GM21528 (cell line): Measurements from ENCODE around the gene PI4KA.

Source experiments
- ATAC-seq: cut with Tn5 transposase; IDR thresholded peaks from one replicate; pipeline ENCODE4 v1.9.1; 2021; ENCODE audit warnings: mild to moderate bottlenecking, moderate library complexity; ENCODE audit not compliant: unreplicated experiment, low FRiP score

The PI4KA gene

GRCh38 chr22:20819471-20819870 is 39.1 kb downstream of the PI4KA start:
- no peak for ATAC-seq

- ATAC-seq, result no peak
Observed at GRCh38 chr22:20818471-20818870, 40.1 kb downstream of the PI4KA start.

GRCh38 chr22:20816559-20816958 is 42.1 kb downstream of the PI4KA start:
- no peak for ATAC-seq

GRCh38 chr22:20815477-20816050 is 43.0 kb downstream of the PI4KA start:
- ATAC-seq, result no peak

GRCh38 chr22:20814221-20814808 is 44.3 kb downstream of the PI4KA start:
- ATAC-seq, result no peak

- no peak for ATAC-seq
Observed at GRCh38 chr22:20813056-20813455, 45.6 kb downstream of the PI4KA start.

GRCh38 chr22:20811971-20812660 is 46.5 kb downstream of the PI4KA start:
- ATAC-seq, result no peak

- ATAC-seq, result no peak
Observed at GRCh38 chr22:20811171-20811570, 47.4 kb downstream of the PI4KA start.

GRCh38 chr22:20810645-20811044 is 48.0 kb downstream of the PI4KA start:
- ATAC-seq, result no peak

GRCh38 chr22:20809538-20810185 is 48.9 kb downstream of the PI4KA start:
- no peak for ATAC-seq

GRCh38 chr22:20808844-20809243 is 49.8 kb downstream of the PI4KA start:
- no peak for ATAC-seq

- ATAC-seq, result no peak
Observed at GRCh38 chr22:20807315-20807752, 51.3 kb downstream of the PI4KA start.

- ATAC-seq, result no peak
Observed at GRCh38 chr22:20805972-20806471, 52.6 kb downstream of the PI4KA start.

GRCh38 chr22:20804650-20805049 is 54.0 kb downstream of the PI4KA start:
- no peak for ATAC-seq

- ATAC-seq, result no peak
Observed at GRCh38 chr22:20803696-20804324, 54.8 kb downstream of the PI4KA start.

- ATAC-seq, result no peak
Observed at GRCh38 chr22:20802922-20803553, 55.6 kb downstream of the PI4KA start.

GRCh38 chr22:20802452-20802851 is 56.2 kb downstream of the PI4KA start:
- no peak for ATAC-seq

GRCh38 chr22:20799449-20799848 is 59.2 kb downstream of the PI4KA start:
- ATAC-seq, result no peak

- no peak for ATAC-seq
Observed at GRCh38 chr22:20798974-20799373, 59.6 kb downstream of the PI4KA start.

- ATAC-seq, result no peak
Observed at GRCh38 chr22:20798218-20798617, 60.4 kb downstream of the PI4KA start.
